GM18526 (cell line): ENCODE results near the gene CALHM1.
A peak's percentile ranks its signal among the peaks of the same experiment; 100 is the strongest.

Experiments
- POLR2A ChIP-seq: IDR thresholded peaks from 3 replicates; pipeline ENCODE4 v1.6.1; 2011; ENCODE audit not compliant: insufficient read length; ENCODE audit errors: extremely low read depth

Gene CALHM1

DNA sequence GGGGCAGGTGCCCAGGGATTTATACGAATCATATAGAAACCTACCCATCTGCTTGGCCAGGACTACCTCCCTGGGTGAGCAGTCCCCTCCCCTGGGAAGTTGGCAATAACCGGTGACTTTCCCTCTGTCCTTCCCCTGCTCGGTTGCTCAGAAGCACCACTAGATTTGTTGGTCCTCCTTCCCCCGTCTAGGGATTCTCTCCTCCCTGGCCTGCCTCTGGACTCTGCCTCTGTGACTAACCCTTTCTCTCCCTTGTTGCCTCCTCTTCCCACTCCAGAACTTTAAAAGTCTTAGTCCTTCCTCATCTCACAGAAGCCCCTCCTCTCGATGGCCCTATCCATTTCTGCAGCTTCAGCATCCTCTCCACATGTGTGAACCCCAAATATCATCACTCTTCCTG is 10.5 kb upstream of the CALHM1 start:
- no peak for TF ChIP-seq POLR2A

- TF ChIP-seq POLR2A: no peak
Observed at GRCh38 chr10:103467406-103467805, 8.7 kb upstream of the CALHM1 start.

GRCh38 chr10:103466734-103467133 is 8.0 kb upstream of the CALHM1 start:
- no peak for TF ChIP-seq POLR2A

- TF ChIP-seq POLR2A: no peak
Observed at GRCh38 chr10:103465411-103466179, 6.9 kb upstream of the CALHM1 start.

DNA sequence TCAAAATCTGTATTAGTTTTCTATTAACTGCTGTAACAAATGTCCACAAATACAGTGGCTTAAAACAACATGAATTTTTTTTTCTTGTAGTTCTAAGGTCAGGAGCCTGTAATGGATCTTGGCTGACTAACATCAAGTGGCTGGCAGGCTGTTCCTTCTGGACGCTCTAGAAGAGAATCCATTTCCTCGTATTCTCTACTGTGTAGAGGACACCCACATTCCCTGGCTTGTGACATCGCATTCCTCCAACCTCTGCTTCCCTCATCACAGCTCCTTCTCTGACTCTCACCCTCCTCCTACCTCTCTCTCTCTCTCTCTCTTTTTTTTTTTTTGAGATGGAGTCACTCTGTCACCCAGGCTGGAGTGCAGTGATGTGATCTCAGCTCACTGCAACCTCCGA is 4.8 kb upstream of the CALHM1 start:
- no peak for TF ChIP-seq POLR2A

DNA sequence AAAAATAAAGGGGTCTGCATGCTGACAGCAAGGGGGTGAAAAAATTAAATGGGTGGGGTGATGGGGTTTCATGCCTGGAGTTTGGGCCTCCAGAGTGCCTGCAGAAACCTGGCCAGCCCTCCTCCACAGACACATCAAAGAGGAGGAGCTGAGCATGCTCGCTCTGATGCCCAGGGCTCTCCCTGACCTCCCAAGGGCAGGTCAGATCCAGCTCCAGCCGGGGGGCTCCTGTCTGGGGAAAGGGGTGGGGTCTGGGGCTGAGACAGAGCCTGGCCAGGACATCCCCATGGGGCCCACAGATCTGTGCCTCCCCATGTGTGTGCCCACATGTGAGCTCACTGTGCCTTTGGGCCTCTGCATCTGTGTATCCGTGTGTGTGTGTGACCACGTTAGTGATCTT is 915 bp upstream of the CALHM1 start:
- no peak for TF ChIP-seq POLR2A

DNA sequence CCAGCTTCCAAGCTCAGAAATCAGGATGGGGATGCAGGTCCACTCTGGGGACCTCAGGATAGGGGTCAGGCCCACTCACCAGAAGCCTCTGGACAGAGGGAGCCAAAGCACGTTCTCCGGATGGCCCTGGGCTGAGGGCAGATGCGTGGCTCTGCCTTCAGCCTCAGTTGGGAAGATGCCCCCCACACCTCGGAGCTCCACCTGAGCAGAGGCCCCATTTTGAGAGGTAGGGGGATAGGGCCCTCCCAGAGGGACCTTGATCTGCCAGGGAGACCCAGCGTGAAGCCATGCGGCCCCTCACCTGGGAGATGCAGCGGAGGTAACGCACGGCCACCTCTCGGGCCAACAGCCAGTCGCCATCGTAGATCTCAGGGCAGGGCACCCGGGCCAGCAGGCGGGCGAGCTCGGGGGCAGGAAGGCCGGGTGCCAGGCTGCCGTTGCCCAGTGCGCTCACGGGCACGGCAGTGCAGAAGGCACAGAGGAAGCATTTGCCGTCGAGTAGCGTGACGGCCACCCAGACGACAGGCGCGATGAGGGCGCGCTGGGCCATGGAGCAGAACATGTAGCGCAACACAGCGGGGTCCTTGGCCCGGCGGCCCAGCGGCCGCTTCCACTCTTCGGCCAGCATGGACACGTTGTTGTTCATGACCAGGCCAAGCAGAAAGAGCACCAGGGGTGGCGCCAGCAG is 660 bp downstream of the CALHM1 start:
- no peak for TF ChIP-seq POLR2A

DNA sequence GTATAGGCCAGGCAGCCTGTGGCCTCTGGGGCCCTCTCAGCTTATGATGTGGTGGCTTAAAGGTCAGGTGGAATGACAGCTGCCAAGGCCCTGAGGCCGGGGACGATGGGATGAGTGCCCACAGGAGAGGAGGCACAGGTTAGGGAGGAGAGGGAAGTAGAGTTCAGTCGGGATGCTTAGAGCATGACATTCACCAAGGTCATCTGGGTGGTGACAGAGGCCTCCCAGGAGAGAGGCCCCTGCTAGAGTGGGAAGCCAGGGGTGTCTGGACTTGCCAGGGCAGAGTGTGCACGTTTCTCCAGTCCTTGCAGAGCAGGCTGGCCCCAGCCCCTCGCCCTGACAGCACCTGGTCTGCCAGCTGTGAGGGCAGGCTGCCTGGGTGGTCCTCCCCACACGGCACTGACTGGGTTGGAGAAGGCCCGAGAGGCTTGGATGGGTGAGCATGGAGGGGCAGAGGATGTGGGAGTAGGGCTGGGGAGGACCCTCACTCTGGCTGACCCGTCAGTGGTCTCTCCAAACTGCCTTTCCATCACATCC is 1.5 kb downstream of the CALHM1 start:
- TF ChIP-seq POLR2A: no peak

DNA sequence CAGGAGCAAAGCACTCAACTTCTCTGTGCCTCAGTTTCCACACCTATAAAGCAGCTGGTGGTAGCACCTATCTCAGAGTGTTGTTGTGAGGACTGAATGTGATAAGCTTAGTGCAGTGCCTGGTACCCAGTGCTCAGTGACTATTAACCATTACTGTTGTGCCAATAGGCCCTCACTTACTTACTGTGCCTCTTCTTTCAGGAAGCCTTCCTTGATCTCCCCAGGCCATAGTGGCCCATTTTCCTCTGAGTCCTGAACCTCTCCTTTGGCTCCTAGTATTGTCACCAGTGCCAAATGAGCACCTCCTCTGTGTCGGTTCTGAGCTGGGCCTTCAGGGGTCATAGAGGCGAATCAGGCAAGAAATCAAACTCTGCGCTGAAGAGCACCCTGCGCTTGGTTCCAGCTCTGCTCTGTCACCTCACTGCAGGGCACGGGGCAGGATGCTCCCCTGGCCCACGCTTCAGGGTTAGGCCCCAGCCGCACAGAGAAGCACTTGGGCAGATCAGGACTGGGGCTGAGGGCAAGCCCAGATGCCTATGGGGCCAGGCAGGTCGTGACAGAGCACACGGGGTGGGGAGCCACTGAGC is 2.5 kb downstream of the CALHM1 start:
- no peak for TF ChIP-seq POLR2A

DNA sequence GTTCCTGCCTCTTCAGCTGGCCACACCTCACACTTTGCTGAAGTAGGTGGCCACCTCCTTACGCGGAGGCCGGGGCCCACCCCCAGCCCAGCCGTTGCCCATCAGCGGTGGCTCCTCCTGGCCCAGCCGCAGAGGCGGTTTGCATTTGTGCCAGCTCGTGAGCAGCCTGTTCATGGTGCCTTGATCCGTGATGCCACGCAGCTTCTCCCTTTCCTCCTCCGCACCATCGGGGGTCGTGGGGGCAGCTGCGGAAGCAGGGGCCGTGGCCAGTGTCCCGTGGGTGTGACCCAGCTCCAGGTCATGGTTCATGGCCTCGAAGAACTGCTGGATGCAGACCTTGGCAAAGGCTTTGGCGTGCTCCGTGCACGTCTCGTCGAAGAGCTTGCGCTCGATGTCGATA is 3.5 kb downstream of the CALHM1 start:
- no peak for TF ChIP-seq POLR2A

- no peak for TF ChIP-seq POLR2A
Observed at GRCh38 chr10:103454026-103454425, 4.7 kb downstream of the CALHM1 start.

DNA sequence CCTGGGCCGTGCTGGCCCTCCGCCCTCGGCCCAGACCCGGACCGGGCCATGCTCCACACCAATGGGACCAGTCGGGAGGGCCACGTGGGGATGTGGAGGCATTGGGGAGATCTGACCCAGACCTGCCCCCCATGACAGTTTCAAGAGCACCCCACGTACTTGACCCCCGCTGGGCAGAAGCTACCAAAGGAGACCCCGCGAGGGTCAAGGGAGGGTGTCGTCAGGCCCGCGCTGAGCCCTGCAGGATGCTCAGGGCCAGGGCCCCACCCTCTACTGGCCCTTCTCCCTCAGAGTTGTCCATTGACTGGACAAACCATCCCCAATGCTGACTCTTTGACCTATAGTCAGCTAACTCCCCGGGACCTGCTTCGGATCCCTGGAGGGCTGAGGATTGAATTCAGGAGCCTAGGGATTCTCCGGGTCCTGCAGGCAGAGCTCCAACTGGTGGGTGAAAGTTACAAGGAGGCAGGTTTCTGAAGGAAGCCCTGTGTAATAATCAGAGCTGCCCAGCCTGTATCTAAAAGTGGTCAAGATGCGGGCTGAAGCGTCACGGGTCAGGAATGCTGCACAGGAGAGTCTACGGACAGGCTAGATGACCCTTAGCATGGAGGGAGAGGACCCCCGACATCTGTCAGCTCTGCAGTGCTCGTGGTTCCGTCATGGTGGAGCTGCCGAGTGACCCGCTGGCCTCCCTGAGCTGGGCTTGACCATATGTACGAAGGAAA is 6.0 kb downstream of the CALHM1 start:
- no peak for TF ChIP-seq POLR2A

DNA sequence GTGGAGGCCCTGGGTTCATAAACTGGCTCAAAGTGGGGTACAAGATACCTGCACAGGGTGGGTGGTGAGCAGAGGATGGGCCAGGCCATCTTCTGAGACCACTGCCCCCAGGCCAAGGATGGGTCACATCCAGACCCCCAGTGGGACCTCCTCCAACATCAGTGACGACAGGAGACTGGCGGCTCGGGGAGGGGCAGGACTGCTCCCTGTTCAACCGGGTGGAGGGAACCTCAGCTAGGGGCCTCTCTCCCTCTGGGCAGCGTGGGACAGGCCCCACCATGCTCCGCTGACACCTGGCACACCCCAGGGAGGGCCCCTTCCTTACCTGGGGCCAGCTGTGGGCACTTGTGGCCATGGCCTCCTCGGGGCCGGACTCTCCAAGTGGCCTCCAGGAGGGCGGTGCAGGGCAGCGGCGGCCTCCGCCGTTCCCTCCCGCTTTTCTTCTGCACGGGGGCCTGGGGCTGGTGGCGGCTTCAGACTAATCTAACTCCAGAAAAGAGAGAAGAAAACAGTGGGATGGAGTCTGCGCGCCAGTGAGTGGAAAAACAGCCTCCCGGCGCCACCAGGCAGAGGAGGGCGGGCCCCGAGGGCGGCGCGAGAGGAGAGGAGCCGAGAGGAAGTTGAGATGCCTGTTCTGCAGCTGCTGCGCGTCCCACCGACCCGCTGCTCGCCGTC is 6.7 kb downstream of the CALHM1 start, which contains the start of gene CALHM2:
CALHM2 (minus strand) TSS at position 540 of the 675 bp plus-strand sequence. CDS start 2,429 bp downstream, outside the sequence.
- TF ChIP-seq POLR2A: peak; percentile 46

DNA sequence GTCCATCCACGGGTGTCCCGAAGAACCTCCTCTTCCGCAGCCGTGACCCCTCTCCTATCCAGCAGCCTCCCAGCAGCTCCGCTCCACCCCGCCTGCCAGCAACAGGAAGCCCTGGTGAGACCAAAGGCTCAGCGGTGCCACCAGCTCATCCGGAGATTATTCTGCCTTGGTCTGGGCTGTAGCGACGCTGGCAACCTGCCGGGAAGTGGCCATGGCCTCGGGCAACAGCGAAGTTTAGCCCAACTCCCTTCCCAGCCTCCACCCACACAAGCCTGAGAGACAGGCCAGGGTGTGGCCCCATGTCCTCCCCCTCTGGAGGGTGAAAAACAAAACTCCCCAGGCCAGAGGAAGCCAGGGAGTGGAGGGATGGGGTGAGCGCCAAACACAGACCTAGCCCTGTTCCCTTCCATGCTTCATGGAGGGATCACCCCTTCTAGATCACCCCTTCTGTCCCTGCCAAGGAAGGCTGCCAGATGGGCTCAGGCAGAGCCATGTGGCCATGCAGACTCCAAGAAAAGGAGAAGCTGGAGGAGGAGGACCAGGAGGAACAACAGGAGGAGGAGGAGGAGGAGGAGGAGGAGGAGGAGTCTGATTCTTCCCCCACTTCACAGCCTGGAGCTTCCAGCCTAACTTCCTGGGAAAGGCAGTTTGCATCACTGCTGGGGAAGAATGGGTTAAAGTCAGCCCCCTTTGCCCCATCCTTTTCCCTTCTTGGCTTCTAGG is 7.4 kb downstream of the CALHM1 start:
- TF ChIP-seq POLR2A: no peak
